ACHN (cell line): ENCODE data around the gene CACNA2D4.

ENCODE experiments used
- DNase-seq: peaks from one replicate; pipeline ENCODE4 v3.0.0-alpha.2; 2015
- in situ Hi-C: cut with HindIII; loops from 2 replicates; pipeline ENCODE4 v1.10.0; 2017; ENCODE audit warnings: low sequenced_read_pairs, low pct_ligation_motif_present, low pct_unique_long_range_greater_than_20kb

Gene CACNA2D4

DNA sequence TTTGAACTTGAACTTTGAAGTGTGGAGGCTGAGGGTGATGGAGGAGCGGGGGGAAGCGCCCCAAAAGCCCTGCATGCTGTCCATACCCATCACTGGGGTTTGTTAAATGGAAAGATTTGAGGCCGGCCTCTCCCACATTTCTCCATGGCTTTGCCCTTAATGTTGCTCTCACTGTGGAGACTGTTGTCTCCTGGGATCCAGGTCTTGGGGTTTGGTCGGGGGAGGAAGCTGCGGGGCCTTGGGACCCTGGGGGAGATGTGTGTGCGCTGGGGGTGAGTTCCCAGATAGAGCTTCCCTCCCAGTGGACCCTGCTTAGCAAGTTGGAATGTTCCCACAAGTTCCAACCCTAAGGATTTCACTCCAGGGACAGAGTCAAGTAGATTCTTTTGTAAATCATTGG lies 126.0 kb downstream of the CACNA2D4 start:
- in situ Hi-C loops, result loop anchor here (25.0 kb wide), 1 partner anchor 130 kb away; no protein-coding TSS in a partner anchor
- DNase-seq, result no peak

DNA sequence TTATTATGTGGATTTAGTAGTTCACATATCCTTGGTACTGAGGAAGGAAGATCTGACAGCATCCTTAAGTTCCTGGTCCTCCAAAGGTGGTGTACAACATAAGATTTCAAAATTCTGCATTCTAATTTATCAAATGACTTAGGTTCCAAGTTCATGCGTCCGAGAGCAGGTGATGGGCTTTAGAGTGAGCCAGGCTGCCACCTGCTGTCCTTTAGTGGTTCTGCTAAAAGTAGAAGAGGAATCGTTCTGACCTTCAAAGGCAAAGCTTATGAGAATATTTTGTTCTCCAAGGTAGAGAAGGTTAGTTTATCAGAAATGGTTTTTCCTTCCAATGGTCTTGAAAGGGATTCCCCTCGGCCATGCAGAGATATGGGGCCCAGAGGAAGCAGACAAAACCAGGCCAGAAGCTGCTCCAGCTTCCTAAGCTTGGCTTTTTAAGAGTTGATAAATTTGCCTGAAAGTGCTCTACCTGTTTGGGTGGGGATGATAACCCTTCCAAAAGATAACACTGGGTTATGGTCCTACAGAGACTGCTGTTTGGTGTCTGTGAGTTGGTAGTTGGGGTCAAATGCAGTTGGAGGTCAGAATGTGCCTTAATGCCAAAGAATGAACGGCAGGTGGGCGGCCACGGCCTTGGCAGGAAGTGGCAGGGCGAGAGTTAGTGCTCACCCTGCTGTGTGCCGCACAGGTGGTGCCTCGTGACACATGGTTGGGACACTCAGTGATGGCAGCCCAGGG lies 127.2 kb downstream of the CACNA2D4 start:
- in situ Hi-C loops, result loop anchor here (25.0 kb wide), 1 partner anchor 129 kb away; no protein-coding TSS in a partner anchor
- peak; percentile 81 for DNase-seq

- DNase-seq, result no peak
- in situ Hi-C loops, result loop anchor here (25.0 kb wide), 1 partner anchor 128 kb away; no protein-coding TSS in a partner anchor
These were observed 128.0 kb downstream of the CACNA2D4 start for GRCh38 chr12:1790444-1790843.

- no peak for DNase-seq
- in situ Hi-C loops, result loop anchor here (25.0 kb wide), 1 partner anchor 125 kb away; no protein-coding TSS in a partner anchor
These were observed 130.7 kb downstream of the CACNA2D4 start for GRCh38 chr12:1787714-1788113.

DNA sequence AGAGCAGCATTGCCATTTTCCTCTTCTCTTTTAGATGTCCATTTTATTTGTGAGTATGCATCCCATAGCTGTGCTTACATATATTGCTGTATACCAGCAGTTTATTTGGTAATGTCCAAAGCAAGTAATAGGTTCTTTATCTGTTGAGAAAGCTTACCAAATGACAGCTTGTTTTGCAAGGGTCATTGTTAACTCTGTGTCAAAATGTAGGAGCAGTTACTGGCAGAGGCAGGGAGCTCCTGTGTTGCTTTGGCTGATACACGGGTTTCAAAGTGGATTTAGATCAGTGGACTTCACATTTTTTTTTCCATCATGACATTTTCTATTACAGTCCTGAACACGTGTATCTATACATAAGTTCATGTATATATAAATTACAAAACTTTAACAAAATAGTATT lies 136.2 kb downstream of the CACNA2D4 start:
- in situ Hi-C loops, result loop anchor here (25.0 kb wide), 1 partner anchor 120 kb away; no protein-coding TSS in a partner anchor
- DNase-seq, result no peak

GRCh38 chr12:1781772-1782171 lies 136.7 kb downstream of the CACNA2D4 start:
- in situ Hi-C loops, result loop anchor here (25.0 kb wide), 1 partner anchor 119 kb away; no protein-coding TSS in a partner anchor
- DNase-seq, result no peak

GRCh38 chr12:1779783-1780182 lies 138.7 kb downstream of the CACNA2D4 start:
- in situ Hi-C loops, result loop anchor here (25.0 kb wide), 1 partner anchor 117 kb away; no protein-coding TSS in a partner anchor
- DNase-seq, result no peak

GRCh38 chr12:1778911-1779310 lies 139.5 kb downstream of the CACNA2D4 start:
- DNase-seq, result no peak
- in situ Hi-C loops, result loop anchor here (25.0 kb wide), 1 partner anchor 117 kb away; no protein-coding TSS in a partner anchor

DNA sequence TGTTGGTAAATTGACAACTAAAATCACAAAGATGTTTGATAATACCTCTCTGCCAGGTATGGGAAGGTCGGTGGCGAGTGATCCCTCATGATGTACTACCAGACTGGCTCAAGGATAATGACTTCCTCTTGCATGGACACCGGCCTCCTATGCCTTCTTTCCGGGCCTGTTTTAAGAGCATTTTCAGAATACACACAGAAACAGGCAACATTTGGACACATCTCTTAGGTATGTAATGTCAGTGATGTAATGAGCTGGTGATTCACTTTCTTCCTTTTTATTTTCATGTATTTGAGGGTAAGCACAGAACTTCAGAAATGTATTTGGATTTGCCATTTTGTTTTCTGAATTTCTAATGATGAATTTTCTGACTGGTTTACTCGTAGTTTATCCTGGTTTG lies 140.7 kb downstream of the CACNA2D4 start:
- in situ Hi-C loops, result loop anchor here (25.0 kb wide), 1 partner anchor 115 kb away; no protein-coding TSS in a partner anchor
- peak; percentile 44 for DNase-seq

- peak; percentile 78 for DNase-seq
- in situ Hi-C loops, result loop anchor here (25.0 kb wide), 1 partner anchor 114 kb away; no protein-coding TSS in a partner anchor
These were observed 142.1 kb downstream of the CACNA2D4 start for GRCh38 chr12:1776170-1776921.

- no peak for DNase-seq
- in situ Hi-C loops, result no loop called here
These were observed 144.4 kb downstream of the CACNA2D4 start for GRCh38 chr12:1773937-1774655.

DNA sequence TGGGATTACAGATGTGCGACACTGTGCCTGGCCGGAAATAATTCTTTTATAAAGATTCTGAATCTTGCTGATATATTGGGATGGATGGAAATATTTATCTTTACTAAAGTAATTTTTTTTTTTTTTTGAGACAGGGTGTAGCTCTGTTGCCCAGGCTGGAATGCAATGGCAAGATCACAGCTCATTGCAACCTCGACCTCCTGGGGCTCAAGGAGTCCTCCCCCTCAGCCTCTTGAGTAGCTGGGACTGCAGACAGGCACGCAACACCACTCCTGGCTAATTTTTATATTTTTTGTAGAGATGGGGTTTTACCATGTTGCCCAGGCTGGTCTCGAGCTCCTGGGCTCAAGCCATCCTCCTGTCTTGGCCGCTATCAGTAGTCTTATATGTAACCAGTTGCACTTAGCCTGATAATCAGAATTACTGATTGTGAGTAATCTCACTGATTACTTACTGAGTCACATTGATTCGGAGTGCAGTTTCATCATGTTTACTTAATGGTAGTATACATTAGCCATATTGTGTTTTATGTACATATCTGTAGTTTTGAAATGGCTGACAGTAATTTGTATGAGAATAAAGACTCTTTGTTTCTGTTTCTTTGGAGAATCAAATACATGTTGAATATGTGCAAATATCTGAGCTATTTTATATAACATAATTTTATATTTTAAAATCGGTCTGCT lies 148.5 kb downstream of the CACNA2D4 start:
- in situ Hi-C loops, result no loop called here
- DNase-seq, result no peak

GRCh38 chr12:1768615-1769014 lies 149.8 kb downstream of the CACNA2D4 start:
- DNase-seq, result no peak
- in situ Hi-C loops, result no loop called here

GRCh38 chr12:1767407-1768090 lies 150.9 kb downstream of the CACNA2D4 start:
- no peak for DNase-seq
- in situ Hi-C loops, result no loop called here

DNA sequence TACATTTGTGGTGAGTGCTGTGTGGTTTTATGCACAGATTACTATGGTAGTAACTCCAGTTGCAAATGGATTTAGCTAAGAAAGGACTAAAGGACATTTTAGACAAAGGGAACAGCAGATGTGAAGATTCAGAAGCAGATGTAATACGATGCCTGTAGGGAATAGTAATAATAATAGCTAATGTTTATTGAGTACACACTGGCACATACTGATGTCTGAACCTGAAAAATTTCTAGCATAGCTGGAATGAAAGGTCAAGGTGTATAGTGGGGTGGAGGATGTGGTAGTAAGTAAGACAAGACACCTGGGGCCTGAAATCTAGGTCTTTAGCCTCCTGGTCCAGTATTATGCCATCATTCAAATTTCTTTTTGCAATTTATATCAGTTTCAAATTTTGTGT lies 152.3 kb downstream of the CACNA2D4 start:
- in situ Hi-C loops, result no loop called here

GRCh38 chr12:1763153-1763552 lies 155.3 kb downstream of the CACNA2D4 start:
- in situ Hi-C loops, result no loop called here
- DNase-seq, result no peak

More for the DNA sequence above, 152.3 kb downstream of the CACNA2D4 start:
- no peak for DNase-seq

DNA sequence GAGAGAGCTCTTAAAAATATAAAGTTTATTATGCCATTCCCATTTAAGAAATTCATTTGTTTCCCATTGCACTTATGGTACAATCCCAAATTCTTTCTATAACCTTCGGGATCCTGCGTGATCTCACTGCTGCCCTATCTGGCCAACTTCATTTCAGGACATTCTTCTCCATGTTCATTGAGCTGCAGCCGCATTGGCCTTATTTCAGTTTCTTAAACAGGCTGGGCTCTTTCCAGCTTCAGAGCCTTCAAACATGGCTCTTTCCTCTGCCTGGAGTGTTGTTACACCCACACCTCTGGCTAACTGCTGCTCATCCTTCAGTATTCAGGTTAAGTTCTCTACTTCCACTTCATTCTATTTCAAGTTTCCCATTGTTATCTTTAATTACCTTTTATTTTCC lies 156.6 kb downstream of the CACNA2D4 start:
- peak; percentile 39 for DNase-seq
- in situ Hi-C loops, result no loop called here
